SH-SY5Y (cell line): ENCODE data around the gene SIDT1.

ENCODE experiments used
- GATA2 ChIP-seq: IDR thresholded peaks from 2 replicates; pipeline ENCODE4 v1.6.1; 2011; ENCODE audit warnings: mild to moderate bottlenecking, low read depth, low read length
- GATA3 ChIP-seq: IDR thresholded peaks from 2 replicates; pipeline ENCODE4 v1.6.1; 2011; ENCODE audit warnings: low read depth, mild to moderate bottlenecking, low read length, moderate library complexity

- TF ChIP-seq GATA2 (no peak), GATA3 (no peak)
Measured at GRCh38 chr3:113585720-113586119, 53.4 kb downstream of the SIDT1 start.
